A549 (cell line): ENCODE results near the gene DDX41. TPM values are rescaled to one million over a fixed set of nuclear protein-coding genes. Genes with fewer than 3 reads are reported as not detected.

Source experiments
- ATAC-seq, 2 experiments: fragments of 200-7000 bp in 1 of 2; fragments of >200 bp in 1 of 2; cut with Nextera tagmentation in 1 of 2; cut with Tn5 transposase in 1 of 2; 3 replicates each; pipeline versions ENCODE4 v1.8.0 to v1.9.1; 2018 to 2020; ENCODE audit warnings: mild to moderate bottlenecking in 1 of 2, moderate library complexity in 1 of 2
- CTCF ChIA-PET: fragments of 300-600 bp; sonication (Branson Sonifier 250); formaldehyde crosslinking; extraction: SDS; loops from one replicate; lab custom pipeline; 2021; ENCODE audit warnings: antibody characterized with exemption, inconsistent platforms; lab: Yijun Ruan, JAX
- POLR2A ChIA-PET: fragments of 350-600 bp; formaldehyde crosslinking; extraction: SDS; loops from one replicate; lab custom pipeline; 2021; ENCODE audit warnings: antibody characterized with exemption, inconsistent platforms; lab: Yijun Ruan, JAX
- DNase-seq, 2 experiments: peaks; one replicate each; pipeline versions ENCODE4 v3.0.0 to v3.0.0-alpha.2; 2011 to 2016; ENCODE audit warnings: low read depth in 1 of 2, low spot score in 1 of 2
- FAIRE-seq: peaks from 2 replicates; lab custom pipeline; 2011; peaks lifted over from hg19 to GRCh38; lab: Jason Lieb, UNC
- H3K27ac ChIP-seq, 2 experiments: fragments of >200 bp; sonication (Bioruptor Twin); formaldehyde crosslinking; 3 replicates each; pipeline ENCODE4 v1.5.1; 2016 to 2017
- H3K4me1 ChIP-seq: fragments of >200 bp; sonication (Bioruptor Twin); formaldehyde crosslinking; 3 replicates; pipeline ENCODE4 v1.6.1; 2016
- H3K4me2 ChIP-seq: fragments of >200 bp; sonication (Bioruptor Twin); formaldehyde crosslinking; 3 replicates; pipeline ENCODE4 v1.6.1; 2016
- H3K4me3 ChIP-seq: fragments of >200 bp; sonication (Bioruptor Twin); formaldehyde crosslinking; 3 replicates; pipeline ENCODE4 v1.5.1; 2016
- H3K9me3 ChIP-seq: fragments of >200 bp; sonication (Bioruptor Twin); formaldehyde crosslinking; 3 replicates; pipeline ENCODE4 v1.6.1; 2016
- CEBPB ChIP-seq, 2 experiments: fragments of >200 bp in 1 of 2; sonication (Bioruptor Twin) in 1 of 2; formaldehyde crosslinking in 1 of 2; IDR thresholded peaks; 2 replicates each; pipeline ENCODE4 v1.6.1; 2012 to 2016
- E2F6 ChIP-seq: IDR thresholded peaks from 2 replicates; pipeline ENCODE4 v1.6.1; 2012; ENCODE audit warnings: low read depth, borderline replicate concordance
- EHF ChIP-seq: fragments of 250-450 bp; sonication (Bioruptor Pico); IDR thresholded peaks from 2 replicates; pipeline ENCODE4 v1.5.0; 2020; ENCODE audit warnings: mild to moderate bottlenecking
- FOSB ChIP-seq: fragments of 250-450 bp; sonication (Bioruptor Pico); IDR thresholded peaks from 2 replicates; pipeline ENCODE4 v1.5.0; 2020; ENCODE audit warnings: mild to moderate bottlenecking, moderate library complexity
- FOSL2 ChIP-seq, 2 experiments: fragments of 450-650 bp in 1 of 2; fragments of >200 bp in 1 of 2; sonication (Bioruptor Twin) in 1 of 2; formaldehyde crosslinking; IDR thresholded peaks; 2 replicates each; pipeline versions ENCODE4 v1.5.0 to v1.6.1; 2016 to 2020; ENCODE audit warnings: mild to moderate bottlenecking in 1 of 2, moderate library complexity in 1 of 2
- HDAC2 ChIP-seq: fragments of 200-600 bp; sonication (generic); IDR thresholded peaks from 2 replicates; pipeline ENCODE4 v1.6.1; 2016
- HOXB13 ChIP-seq: fragments of 250-450 bp; sonication (Bioruptor Pico); IDR thresholded peaks from 2 replicates; pipeline ENCODE4 v1.5.0; 2020; ENCODE audit warnings: low read depth, mild to moderate bottlenecking, moderate library complexity
- HOXB5 ChIP-seq: fragments of 250-450 bp; sonication (Bioruptor Pico); IDR thresholded peaks from 2 replicates; pipeline ENCODE4 v1.5.0; 2020; ENCODE audit warnings: mild to moderate bottlenecking, moderate library complexity
- NPAS2 ChIP-seq: fragments of 250-450 bp; sonication (Bioruptor Pico); IDR thresholded peaks from 2 replicates; pipeline ENCODE4 v1.8.0; 2022; ENCODE audit warnings: mild to moderate bottlenecking, moderate library complexity, borderline replicate concordance
- POLR2A ChIP-seq: IDR thresholded peaks from 2 replicates; pipeline ENCODE4 v1.6.1; 2012; ENCODE audit warnings: mild to moderate bottlenecking, low read length
- POLR2AphosphoS2 ChIP-seq: conservative IDR thresholded peaks from 2 replicates; pipeline ENCODE4 v1.6.1; 2012; ENCODE audit warnings: low read length, improper control_type of control experiment, inconsistent platforms
- RAD21 ChIP-seq, 2 experiments: fragments of >200 bp in 1 of 2; sonication (Bioruptor Twin) in 1 of 2; formaldehyde crosslinking in 1 of 2; IDR thresholded peaks in 1 of 2; conservative IDR thresholded peaks in 1 of 2; 2 replicates in 1 of 2; 3 replicates in 1 of 2; pipeline ENCODE4 v1.6.1; 2012 to 2018; ENCODE audit warnings: inconsistent platforms in 1 of 2
- RARB ChIP-seq: fragments of 250-450 bp; sonication (Bioruptor Pico); IDR thresholded peaks from 2 replicates; pipeline ENCODE4 v1.8.0; 2021; ENCODE audit warnings: mild to moderate bottlenecking, moderate library complexity
- TFCP2L1 ChIP-seq: fragments of 250-450 bp; sonication (Bioruptor Pico); IDR thresholded peaks from 2 replicates; pipeline ENCODE4 v1.5.0; 2021; ENCODE audit warnings: mild to moderate bottlenecking
- ZC3H11A ChIP-seq: fragments of 450-650 bp; IDR thresholded peaks from 2 replicates; pipeline ENCODE4 v1.6.1; 2014; ENCODE audit warnings: antibody characterized with exemption, mild to moderate bottlenecking
- ZNF302 ChIP-seq: fragments of 250-450 bp; sonication (Bioruptor Pico); IDR thresholded peaks from 2 replicates; pipeline ENCODE4 v1.9.0; 2021; ENCODE audit warnings: inconsistent platforms, mild to moderate bottlenecking, moderate library complexity
- WGBS: methylation state at CpG from one replicate; pipeline ENCODE4 v1.1.6; 2017; ENCODE audit errors: missing lambda C conversion rate; 5-methylcytosine and 5-hydroxymethylcytosine counted together
- polyA plus RNA-seq, 4 experiments: library from polyadenylated mRNA; depleted of rRNA in 3 of 4; stranded (reverse); fragments of >200 nt; fragmentation: RNase III in 1 of 4; extraction: RNeasy Plus Mini Kit Qiagen cat#74134 plus additional on column Dnase treatment in 1 of 4; gene quantifications; 2 replicates in 3 of 4; 3 replicates in 1 of 4; pipeline ENCODE4 v1.2.3, GENCODE V29; 2011 to 2017
- TF ChIP-seq, protein P1 (sequence below): IDR thresholded peaks from 2 replicates; pipeline ENCODE4 v1.6.1; 2012

Gene DDX41
- polyA plus RNA-seq, 2 of the 4 experiments (the other 2 are of a cell fraction) = 90.7 to 172 TPM

GRCh38 chr5:177542816-177543465 is 26.2 kb upstream of the DDX41 start:
- Histone ChIP-seq H3K27ac (no peak overlapping the region), H3K4me3 (no peak overlapping the region), H3K4me2 (no peak overlapping the region), H3K4me1 (peaks cover 41% of the 10 kb centered on the region), H3K9me3 (no peaks in the 10 kb centered on the region)
- WGBS = 90% methylated on average over 4 of the region's 4 CpGs
- ATAC-seq = no peak
- ChIA-PET POLR2A (no interaction called here), CTCF (interaction anchor here (0.7 to 1.5 kb wide), 4 partner anchors 10 to 65 kb away, joined by 3 to 6 read pairs (median 4); no protein-coding TSS in a partner anchor)
- TF ChIP-seq FOSL2 (IDR thresholded peaks at IDR 0.05) (no peak), FOSL2 (CRISPR knock-in tag; IDR thresholded peaks at IDR 0.05) (no peak), EHF (CRISPR knock-in tag) (no peak), TFCP2L1 (CRISPR knock-in tag) (no peak), FOSB (CRISPR knock-in tag) (no peak), POLR2AphosphoS2 (no peak), RAD21 (conservative IDR thresholded peaks at IDR 0.05 in 1 of 2, IDR thresholded peaks at IDR 0.05 in 1 of 2) (no peak), ZNF302 (CRISPR knock-in tag) (no peak), ZC3H11A (no peak), RARB (CRISPR knock-in tag) (no peak)
- TF ChIP-seq, protein P1, sequence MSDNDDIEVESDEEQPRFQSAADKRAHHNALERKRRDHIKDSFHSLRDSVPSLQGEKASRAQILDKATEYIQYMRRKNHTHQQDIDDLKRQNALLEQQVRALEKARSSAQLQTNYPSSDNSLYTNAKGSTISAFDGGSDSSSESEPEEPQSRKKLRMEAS = no peak
- DNase-seq = no peak
- no peak for FAIRE-seq

GRCh38 chr5:177540438-177540837 is 23.7 kb upstream of the DDX41 start:
- no peak overlapping the region for H3K4me3 ChIP-seq
- DNase-seq (no peak), FAIRE-seq (no peak), ATAC-seq (no peak)
- no peak overlapping the region for H3K27ac ChIP-seq
- 90% methylated on average over 3 of the region's 3 CpGs for WGBS
- no peak overlapping the region for H3K4me2 ChIP-seq
- H3K9me3 ChIP-seq = no peaks in the 10 kb centered on the region
- no peak for TF ChIP-seq NPAS2
- TF ChIP-seq FOSB (CRISPR knock-in tag) = no peak
- TF ChIP-seq HDAC2 = no peak
- TF ChIP-seq POLR2A = no peak
- no peak for TF ChIP-seq HOXB13 (CRISPR knock-in tag)
- ChIA-PET POLR2A (no interaction called here), CTCF (interaction anchor here (1.2 kb wide), 1 partner anchor 39 kb away, joined by 3 read pairs; no protein-coding TSS in a partner anchor)
- H3K4me1 ChIP-seq = peaks cover 36% of the 10 kb centered on the region

GRCh38 chr5:177539411-177539810 is 22.6 kb upstream of the DDX41 start:
- Histone ChIP-seq H3K4me2 (no peak overlapping the region), H3K4me1 (peaks cover 26% of the 10 kb centered on the region), H3K4me3 (no peak overlapping the region), H3K27ac (no peak overlapping the region), H3K9me3 (no peaks in the 10 kb centered on the region)
- POLR2A ChIA-PET = no interaction called here
- 90% methylated on average over 2 of the region's 2 CpGs for WGBS
- TF ChIP-seq POLR2A (no peak), CEBPB (IDR thresholded peaks at IDR 0.05) (0 out of 4 replicates have a peak, but pooled peaks of 1 of the 2 experiments have one; percentile 28)
- no peak for DNase-seq
- FAIRE-seq = no peak
- ATAC-seq = no peak
- CTCF ChIA-PET = interaction anchor here (0.9 to 4.1 kb wide), 3 partner anchors 30 to 38 kb away, joined by 3 to 24 read pairs (median 3); partner anchors contain the start of gene DOK3

DNA sequence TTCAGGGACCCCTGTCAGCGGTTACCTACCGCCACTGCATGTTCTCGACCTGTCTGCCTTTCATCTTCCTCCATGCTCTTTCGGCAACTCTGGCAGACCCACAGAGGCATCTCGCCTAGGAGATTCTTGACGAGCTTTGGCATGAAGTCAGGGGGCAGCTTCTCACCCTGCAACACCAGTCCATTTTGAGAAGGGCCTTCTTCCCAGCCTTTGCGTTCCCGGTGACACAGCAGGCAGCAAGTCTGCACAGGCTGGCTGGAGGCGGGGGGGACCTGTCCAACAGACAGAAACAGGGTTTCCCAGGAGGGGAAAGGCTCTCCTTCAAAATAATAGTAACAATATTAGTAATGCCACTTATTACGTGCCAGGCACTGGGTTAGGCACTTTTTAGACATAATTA is 22.1 kb upstream of the DDX41 start:
- peaks cover 26% of the 10 kb centered on the region for H3K4me1 ChIP-seq

More for the DNA sequence above, 22.1 kb upstream of the DDX41 start:
- no peak for DNase-seq
- TF ChIP-seq HOXB5 (CRISPR knock-in tag) = no peak
- TF ChIP-seq ZNF302 (CRISPR knock-in tag) = no peak
- TF ChIP-seq E2F6 = no peak
- TF ChIP-seq, all 56 proteins: peak for 0
- no peaks in the 10 kb centered on the region for H3K9me3 ChIP-seq
- H3K4me2 ChIP-seq = peak overlapping the region; percentile 58; the same call in 2 of the 3 replicates
- CTCF ChIA-PET = interaction anchor here (0.9 to 4.1 kb wide), 3 partner anchors 8 to 37 kb away, joined by 3 to 24 read pairs (median 18); partner anchors contain the start of gene DOK3
- peak overlapping the region in 1 of 2 experiments; percentile 76; a peak in 3 of 6 replicates for H3K27ac ChIP-seq
- WGBS = 98% methylated on average over 10 of the region's 10 CpGs
- POLR2A ChIA-PET = no interaction called here
- FAIRE-seq (no peak), ATAC-seq (no peak)
- no peak overlapping the region for H3K4me3 ChIP-seq
